ENCODE data around the gene SOCS2. TPM values are rescaled to one million over a fixed set of nuclear protein-coding genes. Genes with fewer than 3 reads are reported as not detected.

SOCS2 gene
- total RNA-seq, 2 experiments from 2014 or later = not detected

- Histone ChIP-seq H4K20me1 (ENCODE audit: insufficient read depth, low read length) (no peaks in the 10 kb centered on the region), H3K4me3 (ENCODE audit: low read depth, low read length, poor library complexity, severe bottlenecking) (peak overlapping the region; percentile 51), H2AFZ (ENCODE audit: low read length) (peak overlapping the region; percentile 82), H3K4me2 (ENCODE audit: low read length) (peak overlapping the region; percentile 77), H3K79me2 (ENCODE audit: insufficient read depth, low read depth, low read length) (no peaks in the 10 kb centered on the region), H3K4me1 (ENCODE audit: insufficient read depth, low read length, poor library complexity, severe bottlenecking) (peaks cover 54% of the 10 kb centered on the region), H3K27ac (ENCODE audit: low read depth, low read length, poor library complexity, severe bottlenecking) (peak overlapping the region; percentile 73), H3K9me2 (ENCODE audit: insufficient read depth, low read length) (no peaks in the 10 kb centered on the region), H3K36me3 (ENCODE audit: insufficient read depth, low read length) (no peaks in the 10 kb centered on the region; the same call in 1 of the 2 replicates), H3K9me3 (ENCODE audit: low read length) (no peaks in the 10 kb centered on the region)
- intact Hi-C loops (cut with micrococcal nuclease; ENCODE audit: unreplicated experiment) = loop anchor here (5.0 kb wide), 1 partner anchor 82 kb away; the partner anchor contains the start of gene CRADD
- no peak for DNase-seq (ENCODE audit: low spot score)
- POLR2A ChIA-PET = interaction anchor here (0.6 to 3.5 kb wide), 3 partner anchors 13 to 86 kb away, joined by 3 to 11 read pairs (median 4); no protein-coding TSS in a partner anchor
- CTCF ChIA-PET (ENCODE audit: unreplicated experiment) = no interaction called here
- no peak for TF ChIP-seq EZH2phosphoT487 (IDR thresholded peaks at IDR 0.05; ENCODE audit: borderline replicate concordance, low read depth, low read length)
- TF ChIP-seq CTCF (conservative IDR thresholded peaks at IDR 0.05; ENCODE audit: low read length) = no peak
- no TSS peak for BruUV-seq (replicated peaks)
These were observed 22.4 kb downstream of the SOCS2 start for GRCh38 chr12:93594766-93595311.

- POLR2A ChIA-PET = interaction anchor here (0.6 to 3.5 kb wide), 4 partner anchors 14 to 192 kb away, joined by 3 to 11 read pairs (median 3); no protein-coding TSS in a partner anchor
- no peak for DNase-seq (ENCODE audit: low spot score)
- CTCF ChIA-PET (ENCODE audit: unreplicated experiment) = no interaction called here
These were observed 22.9 kb downstream of the SOCS2 start for GRCh38 chr12:93595351-93595750.

More at GRCh38 chr12:93595351-93595750, 22.9 kb downstream of the SOCS2 start:
- no peaks in the 10 kb centered on the region for H3K9me3 ChIP-seq (ENCODE audit: low read length)
- no peaks in the 10 kb centered on the region for H3K9me2 ChIP-seq (ENCODE audit: insufficient read depth, low read length)
- no peak overlapping the region for H3K4me3 ChIP-seq (ENCODE audit: low read depth, low read length, poor library complexity, severe bottlenecking)
- intact Hi-C loops (cut with micrococcal nuclease; ENCODE audit: unreplicated experiment) = no loop called here
- H3K36me3 ChIP-seq (ENCODE audit: insufficient read depth, low read length) = no peaks in the 10 kb centered on the region; the same call in 1 of the 2 replicates
- H3K79me2 ChIP-seq (ENCODE audit: insufficient read depth, low read depth, low read length) = no peaks in the 10 kb centered on the region
- TF ChIP-seq EZH2phosphoT487 (IDR thresholded peaks at IDR 0.05; ENCODE audit: borderline replicate concordance, low read depth, low read length) = no peak
- no peak for TF ChIP-seq CTCF (conservative IDR thresholded peaks at IDR 0.05; ENCODE audit: low read length)
- H3K4me1 ChIP-seq (ENCODE audit: insufficient read depth, low read length, poor library complexity, severe bottlenecking) = peaks cover 54% of the 10 kb centered on the region
- H4K20me1 ChIP-seq (ENCODE audit: insufficient read depth, low read length) = no peaks in the 10 kb centered on the region
- H2AFZ ChIP-seq (ENCODE audit: low read length) = peak overlapping the region; percentile 82
- BruUV-seq (replicated peaks) = no TSS peak
- peak overlapping the region; percentile 73 for H3K27ac ChIP-seq (ENCODE audit: low read depth, low read length, poor library complexity, severe bottlenecking)
- H3K4me2 ChIP-seq (ENCODE audit: low read length) = peak overlapping the region; percentile 32; the same call in 1 of the 2 replicates
